ENCODE results near the gene AGFG1.

GRCh38 chr2:227509824-227510619, 38.1 kb downstream of the AGFG1 start:
- TF ChIP-seq CTCF (IDR thresholded peaks at IDR 0.05) (no peak), POLR2A (IDR thresholded peaks at IDR 0.05) (no peak)
